Activated effector memory CD4-positive, alpha-beta T cell treated with anti-CD3 and anti-CD28 coated beads, Interleukin-2, amount 50 U/mL, for 16 hours (primary cell): ENCODE results near the gene MAGEB10.
"Not testable (repeated sequence)": the region's sequence is repeated elsewhere in the genome, so short reads cannot be mapped to it uniquely, and the experiment has no call there.

Experiments used
- DNase-seq: peaks from one replicate; pipeline ENCODE4 v3.0.0-alpha.2; 2020

Gene MAGEB10, protein sequence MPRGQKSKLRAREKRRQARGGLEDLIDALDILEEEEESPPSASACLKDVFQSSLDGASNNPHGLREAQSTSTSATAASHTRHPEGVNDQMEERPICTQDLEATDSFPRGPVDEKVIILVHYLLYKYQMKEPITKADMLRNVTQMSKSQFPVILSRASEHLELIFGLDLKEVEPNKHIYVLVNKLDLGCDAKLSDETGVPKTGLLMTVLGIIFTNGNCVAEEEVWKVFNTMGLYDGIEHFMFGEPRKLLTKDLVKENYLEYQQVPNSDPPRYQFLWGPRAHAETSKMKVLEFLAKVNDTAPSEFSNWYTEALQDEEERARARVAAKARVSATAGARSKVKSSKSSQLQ

DNA sequence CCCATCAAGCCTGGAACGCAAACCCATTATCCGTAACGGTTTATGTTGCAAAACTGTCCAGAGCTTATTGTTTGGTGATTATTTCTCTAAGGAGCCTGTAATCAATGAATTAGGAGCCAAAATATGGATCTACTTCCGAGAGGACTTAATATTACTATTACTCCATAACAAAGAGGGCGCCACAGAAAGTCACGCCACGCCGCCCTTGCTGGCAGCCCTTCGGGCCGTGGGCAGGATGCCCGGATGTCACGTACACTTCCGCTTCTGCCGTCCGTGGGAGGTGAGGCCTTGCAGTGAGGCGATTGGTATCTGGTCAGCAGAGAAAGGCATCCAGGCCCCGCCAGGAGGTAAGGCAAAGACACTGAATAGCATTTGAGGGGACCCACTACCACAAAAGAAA, at the start of gene MAGEB10:
MAGEB10 (plus strand) TSS at position 301 of the 400 bp plus-strand sequence. CDS start 13,317 bp downstream, outside the sequence.
- no peak for DNase-seq

DNA sequence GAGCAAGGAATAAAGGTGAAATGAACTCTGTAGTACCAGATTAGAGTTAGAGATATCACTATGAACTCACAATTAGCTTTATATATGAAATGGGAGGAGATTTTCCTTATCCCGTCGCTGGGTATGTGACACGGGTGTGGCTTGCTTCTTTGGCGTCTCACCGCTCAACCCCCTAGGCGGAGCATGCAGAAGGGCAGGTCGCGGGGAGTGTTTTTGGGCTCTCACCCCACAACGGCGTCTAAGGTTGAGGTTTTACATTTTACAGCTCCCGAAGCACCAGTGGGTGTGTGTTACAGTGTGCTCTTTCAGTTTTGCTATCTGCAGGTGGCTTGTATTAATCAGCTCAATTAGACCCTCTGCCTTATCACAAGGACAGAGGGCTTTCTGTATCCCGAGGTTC, 42.1 kb upstream of the MAGEB10 start:
- DNase-seq = no peak

DNA sequence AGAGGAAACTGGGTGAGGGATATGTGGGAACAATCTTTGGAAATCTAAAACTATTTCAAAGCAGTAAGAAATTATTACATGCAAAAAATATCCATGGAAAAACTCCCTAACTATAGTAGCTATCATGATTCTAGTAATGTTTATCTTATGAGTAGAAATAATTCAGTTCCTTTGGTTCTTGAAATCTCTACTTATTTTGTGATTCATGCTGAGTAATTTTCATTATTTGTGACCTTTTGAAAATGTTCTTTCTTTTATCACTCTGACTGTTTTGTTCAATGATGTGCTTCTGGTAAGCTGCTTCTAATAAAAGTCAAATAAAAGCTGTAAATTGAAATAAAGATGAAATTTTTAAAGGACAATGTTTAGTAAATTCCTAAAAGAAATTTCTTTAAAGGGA, 40.4 kb upstream of the MAGEB10 start:
- no peak for DNase-seq

DNA sequence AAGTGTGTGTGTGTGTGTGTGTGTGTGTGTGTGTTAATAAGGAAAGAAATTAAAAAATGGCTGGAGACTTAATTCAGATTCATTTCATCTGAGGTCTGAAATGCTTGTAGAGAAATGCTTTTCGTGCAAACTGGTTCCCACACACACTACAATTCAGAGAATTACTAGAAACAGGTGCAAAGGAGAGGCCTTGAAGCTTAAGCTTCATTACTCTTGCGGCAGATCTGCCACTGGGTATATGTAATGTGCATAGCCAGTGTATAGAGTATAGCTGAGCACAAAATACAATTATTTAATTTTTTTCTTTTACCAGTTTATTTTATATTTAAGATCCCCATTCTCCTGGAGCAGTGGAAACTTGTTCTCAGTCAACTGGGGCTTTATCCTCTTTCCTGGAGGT, 31.8 kb upstream of the MAGEB10 start:
- DNase-seq = no peak

DNA sequence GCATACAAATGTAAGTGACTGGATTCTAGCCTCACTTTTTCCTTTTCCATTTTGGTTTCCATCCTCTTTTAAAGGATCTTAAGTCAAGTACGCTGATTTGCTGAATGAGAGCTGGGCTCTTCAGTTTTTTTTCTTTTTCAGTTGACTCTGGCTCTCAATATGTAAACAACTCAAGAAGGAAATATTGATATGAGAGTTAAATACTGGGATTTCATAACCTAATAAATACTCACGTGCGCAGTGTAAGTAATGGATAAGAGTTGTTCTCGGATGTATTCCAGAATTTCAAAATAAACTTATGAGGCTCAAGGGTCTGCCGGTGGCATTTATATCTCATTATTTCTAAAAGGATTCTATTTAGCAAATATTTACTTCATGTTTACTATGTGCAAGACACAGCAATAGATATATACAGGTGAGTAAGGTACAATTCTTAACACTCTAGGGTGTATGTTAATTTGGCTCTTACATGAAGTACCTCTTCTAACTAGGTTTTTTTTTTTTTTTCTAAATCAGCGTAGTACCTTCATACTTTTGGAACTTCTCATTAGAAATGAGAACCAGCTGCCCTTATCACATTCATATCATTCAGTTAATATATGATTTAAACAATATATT, 11.0 kb upstream of the MAGEB10 start:
- DNase-seq = no peak

DNA sequence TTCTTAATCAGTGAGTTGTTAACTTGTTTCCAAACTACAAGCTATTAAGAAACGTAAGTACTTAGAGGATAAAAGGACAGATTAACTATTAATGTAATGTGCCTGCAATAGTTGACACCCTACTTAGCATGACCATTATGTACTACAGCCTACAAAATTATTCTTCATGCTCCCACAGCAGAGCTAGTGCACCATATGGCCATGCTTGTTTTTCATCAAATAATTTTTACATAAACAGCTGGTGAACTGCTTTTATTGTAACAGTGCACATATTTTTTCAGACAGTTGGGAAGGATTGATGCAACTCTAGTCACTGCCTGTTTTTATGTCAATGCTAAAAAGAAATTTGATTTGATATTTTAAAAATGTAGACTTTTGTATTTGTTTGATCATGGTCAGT, 10.2 kb upstream of the MAGEB10 start:
- no peak for DNase-seq

DNA sequence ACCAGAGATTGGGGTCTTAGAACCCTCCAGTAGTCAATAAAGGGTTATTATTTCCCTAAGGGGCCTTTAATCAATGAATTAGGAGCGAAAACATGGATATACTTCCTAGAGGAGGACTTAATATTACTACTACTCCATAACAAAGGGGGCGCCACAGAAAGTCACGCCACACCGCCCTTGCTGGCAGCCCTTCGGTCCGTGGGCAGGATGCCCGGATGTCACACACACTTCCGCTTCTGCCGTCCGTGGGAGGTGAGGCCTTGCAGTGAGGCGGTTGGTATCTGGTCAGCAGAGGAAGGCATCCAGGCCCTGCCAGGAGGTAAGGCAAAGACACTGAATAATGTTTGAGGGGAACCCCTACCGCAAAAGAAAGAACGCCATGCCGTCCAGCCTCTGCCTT, 436 bp downstream of the MAGEB10 start:
- DNase-seq = no peak

DNA sequence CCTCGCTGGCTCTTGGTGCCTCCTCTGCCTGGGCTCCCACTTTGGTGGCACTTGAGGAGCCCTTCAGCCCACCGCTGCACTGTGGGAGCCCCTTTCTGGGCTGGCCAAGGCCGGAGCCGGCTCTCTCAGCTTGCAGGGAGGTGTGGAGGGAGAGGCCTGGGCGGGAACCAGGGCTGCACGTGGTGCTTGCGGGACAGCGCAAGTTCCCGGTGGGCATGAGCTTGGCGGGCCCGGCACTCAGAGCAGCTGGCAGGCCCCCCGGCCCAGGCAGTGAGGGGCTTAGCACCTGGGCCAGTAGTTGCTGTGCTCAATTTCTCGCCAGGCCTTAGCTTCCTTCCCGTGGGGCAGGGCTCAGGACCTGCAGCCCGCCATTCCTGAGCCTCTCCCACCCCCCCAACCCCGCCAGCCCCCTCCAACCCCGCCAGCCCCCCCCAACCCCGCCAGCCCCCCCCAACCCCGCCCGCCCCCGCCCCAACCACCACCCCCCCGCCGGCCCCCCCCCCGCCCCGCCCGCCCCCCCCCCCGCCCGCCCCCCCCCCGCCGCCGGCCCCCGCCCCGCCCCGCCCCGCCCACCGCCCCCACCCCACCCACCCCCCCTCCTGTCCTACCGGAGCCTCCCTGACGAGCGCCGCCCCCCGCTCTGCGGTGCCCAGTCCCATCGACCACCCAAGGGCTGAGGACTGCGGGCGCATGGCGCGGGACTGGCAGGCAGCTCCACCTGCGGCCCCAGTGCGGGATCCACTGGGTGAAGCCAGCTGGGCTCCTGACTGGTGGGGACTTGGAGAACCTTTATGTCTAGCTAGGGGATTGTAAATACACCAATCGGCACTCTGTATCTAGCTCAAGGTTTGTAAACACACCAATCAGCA, 1.4 kb downstream of the MAGEB10 start:
- not testable (repeated sequence) for DNase-seq

DNA sequence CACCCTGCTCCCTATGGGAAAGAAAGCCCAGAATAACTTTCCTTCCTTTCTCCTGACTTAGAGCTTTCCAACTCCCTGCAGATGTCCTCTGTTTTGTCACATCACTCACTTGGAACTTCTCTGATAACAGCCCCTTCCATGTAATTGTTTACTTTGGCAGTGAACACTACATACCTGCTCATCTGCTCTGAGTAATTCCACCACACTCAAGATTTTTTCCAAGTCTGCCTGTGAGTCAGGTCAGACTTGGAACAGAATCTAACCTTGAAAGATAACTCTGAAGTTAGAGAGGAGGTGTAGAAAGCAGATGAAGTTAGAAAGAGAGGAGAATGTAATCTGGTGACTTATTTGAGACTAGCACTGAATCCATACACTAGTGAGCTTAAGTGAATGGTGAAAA, 7.4 kb downstream of the MAGEB10 start:
- no peak for DNase-seq

DNA sequence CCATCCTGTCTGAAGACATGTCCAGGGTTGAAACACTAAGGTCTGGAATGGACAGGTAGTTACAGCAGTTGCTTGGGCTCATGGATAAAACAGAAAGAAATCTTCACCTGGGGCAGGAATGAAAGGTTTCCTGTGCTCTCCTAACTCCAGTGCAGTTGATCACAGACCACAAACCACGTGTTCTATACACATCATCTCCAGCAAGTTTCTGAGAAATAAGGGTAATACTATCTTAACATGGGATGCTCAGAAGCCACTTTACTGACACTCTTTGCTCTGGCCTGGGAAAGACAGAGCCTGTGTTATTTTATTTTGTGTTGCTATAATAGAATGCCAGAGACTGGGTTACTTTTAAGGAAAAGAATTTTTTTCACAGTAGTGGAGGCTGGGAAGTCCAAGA, 16.0 kb downstream of the MAGEB10 start:
- DNase-seq = no peak

DNA sequence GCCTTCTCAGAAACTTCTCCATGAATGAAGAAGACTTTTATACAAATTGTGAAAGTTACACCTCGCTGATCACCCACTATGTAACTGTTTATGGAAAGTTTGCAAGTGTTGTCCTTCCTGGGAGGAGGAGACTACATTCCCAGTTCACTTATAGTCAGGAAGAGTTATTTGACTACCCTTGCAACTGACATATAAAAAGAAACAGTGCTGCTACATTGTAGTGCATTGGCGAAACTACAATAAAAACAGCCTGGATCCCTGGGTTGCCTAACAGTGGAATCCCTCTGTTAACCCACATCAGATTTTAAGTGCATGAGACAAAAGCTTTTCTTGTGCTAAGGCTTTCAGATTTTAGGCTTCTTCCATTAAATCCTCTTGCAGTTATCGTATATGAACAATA, 30.4 kb downstream of the MAGEB10 start:
- no peak for DNase-seq

DNA sequence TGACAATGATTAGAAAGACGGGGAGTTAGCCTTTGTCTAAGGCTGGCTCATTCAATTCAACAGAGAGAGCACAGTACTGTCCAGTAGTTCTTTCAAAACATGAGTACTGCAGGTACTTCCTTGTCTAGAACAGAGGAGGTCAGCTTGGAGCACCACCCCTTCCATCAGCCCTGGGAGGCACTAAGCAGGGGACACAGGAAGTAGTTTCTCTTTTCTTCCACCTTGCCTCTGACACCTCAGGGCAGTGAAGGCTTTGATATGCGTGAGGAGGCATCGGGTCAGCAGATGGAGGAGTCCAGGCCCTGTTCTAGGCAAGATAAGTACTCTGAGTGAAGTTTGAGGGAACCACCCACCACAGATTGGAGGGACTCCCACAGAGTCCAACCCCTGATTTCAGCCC, 33.1 kb downstream of the MAGEB10 start:
- DNase-seq = no peak

DNA sequence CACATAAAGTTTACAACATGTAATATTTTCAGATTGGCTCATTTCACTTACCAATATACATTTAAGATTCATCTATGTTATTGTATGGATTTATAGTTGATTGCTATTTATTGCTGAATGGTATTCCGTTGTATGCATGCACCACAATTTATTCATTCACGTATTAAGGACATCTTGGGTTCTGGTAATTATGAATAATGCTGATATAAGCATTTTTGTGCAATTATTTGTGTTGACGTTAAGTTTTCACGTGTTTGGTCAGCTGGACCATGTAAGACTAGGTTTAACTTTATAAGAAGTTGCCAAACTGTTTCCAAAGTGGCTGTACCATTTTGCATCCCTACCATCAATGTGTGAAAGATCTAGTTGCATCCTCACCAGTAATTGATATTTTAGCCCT, 35.1 kb downstream of the MAGEB10 start:
- no peak for DNase-seq

DNA sequence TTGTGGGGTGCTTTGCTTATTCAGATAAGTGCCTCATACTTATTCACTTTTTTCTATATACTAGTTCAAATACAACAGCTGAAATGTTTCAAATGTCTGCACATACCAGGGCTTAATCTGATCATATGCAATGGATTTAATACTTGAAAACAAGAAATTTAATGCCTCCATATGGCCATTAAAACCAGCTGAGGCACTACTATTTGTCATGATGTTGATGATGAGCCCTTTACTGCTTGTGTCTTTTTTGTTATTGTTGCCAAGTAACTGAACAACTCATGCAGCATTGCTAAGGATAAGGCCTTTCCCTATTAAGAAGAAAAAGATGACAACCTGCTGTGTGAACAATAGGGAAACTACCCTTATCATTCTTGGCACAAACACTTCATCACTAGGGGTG, 52.5 kb downstream of the MAGEB10 start:
- DNase-seq = no peak

DNA sequence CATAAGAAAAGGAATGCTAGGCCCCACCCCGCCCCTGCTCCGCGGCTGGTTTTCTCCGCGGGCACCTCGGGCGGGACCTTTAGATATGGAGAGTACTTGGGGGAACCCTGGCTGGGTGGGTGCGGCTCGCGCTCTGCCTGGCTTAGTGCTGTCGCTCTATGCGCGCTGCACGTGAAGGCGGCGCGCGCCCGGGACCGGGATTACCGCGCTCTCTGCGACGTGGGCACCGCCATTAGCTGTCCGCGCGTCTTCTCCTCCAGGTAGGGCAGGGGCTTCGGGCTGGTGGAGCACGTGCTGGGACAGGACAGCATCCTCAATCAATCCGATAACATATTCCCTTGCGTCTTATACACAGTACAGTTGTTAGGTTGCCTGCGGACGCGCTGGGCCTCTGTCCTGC, 56.0 kb downstream of the MAGEB10 start:
- no peak for DNase-seq
